Adrenal gland (tissue), 5 donors: ENCODE results near the gene LONRF2.

Source experiments
- POLR2A ChIP-seq, 2 donors: fragments of 450-650 bp; IDR thresholded peaks; one replicate each; pipeline ENCODE4 v1.6.1; 2017; ENCODE audit warnings: antibody characterized with exemption in 2 of 2, mild to moderate bottlenecking in 2 of 2, moderate library complexity in 1 of 2
- TF ChIP-seq, protein P1 (sequence below), 6 experiments: fragments of 450-650 bp in 4 of 6; fragments of 200-600 bp in 2 of 6; sonication (generic) in 1 of 6; IDR thresholded peaks; 1 replicate in 5 of 6; 2 replicates in 1 of 6; pipeline versions ENCODE4 v1.5.1 to v1.8.0; 2016 to 2021; ENCODE audit warnings: antibody characterized with exemption in 6 of 6, mild to moderate bottlenecking in 2 of 6, moderate library complexity in 1 of 6
- donor health status: DM: no; HTN: no; CAD: no.

DNA sequence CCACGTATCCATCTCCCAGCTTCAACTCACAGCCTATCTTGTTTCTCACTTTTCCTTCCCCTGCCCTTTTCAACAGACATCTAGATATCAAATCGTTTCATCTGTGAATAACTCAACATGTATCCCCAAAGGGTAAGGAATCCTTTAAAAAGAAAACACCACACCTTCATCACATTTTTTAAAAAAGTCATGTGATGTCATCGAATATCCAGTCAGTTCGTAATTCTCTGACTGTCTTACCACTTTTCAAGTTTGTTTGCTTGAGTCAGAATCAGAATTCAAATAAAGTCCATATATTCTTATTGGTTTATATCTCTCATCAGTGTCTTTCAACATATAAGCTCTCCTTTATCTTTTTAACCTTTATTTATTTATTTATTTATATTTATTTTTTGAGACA is 5.4 kb upstream of the LONRF2 start:
- TF ChIP-seq, protein P1, sequence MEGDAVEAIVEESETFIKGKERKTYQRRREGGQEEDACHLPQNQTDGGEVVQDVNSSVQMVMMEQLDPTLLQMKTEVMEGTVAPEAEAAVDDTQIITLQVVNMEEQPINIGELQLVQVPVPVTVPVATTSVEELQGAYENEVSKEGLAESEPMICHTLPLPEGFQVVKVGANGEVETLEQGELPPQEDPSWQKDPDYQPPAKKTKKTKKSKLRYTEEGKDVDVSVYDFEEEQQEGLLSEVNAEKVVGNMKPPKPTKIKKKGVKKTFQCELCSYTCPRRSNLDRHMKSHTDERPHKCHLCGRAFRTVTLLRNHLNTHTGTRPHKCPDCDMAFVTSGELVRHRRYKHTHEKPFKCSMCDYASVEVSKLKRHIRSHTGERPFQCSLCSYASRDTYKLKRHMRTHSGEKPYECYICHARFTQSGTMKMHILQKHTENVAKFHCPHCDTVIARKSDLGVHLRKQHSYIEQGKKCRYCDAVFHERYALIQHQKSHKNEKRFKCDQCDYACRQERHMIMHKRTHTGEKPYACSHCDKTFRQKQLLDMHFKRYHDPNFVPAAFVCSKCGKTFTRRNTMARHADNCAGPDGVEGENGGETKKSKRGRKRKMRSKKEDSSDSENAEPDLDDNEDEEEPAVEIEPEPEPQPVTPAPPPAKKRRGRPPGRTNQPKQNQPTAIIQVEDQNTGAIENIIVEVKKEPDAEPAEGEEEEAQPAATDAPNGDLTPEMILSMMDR (IDR thresholded peaks at IDR 0.05) = no peak
- TF ChIP-seq POLR2A (IDR thresholded peaks at IDR 0.05) = no peak
